DOHH2 (cell line): ENCODE measurements around the gene PXN.

Experiments used
- CTCF ChIP-seq: fragments of 200-600 bp; sonication (generic); IDR thresholded peaks from one replicate; pipeline ENCODE4 v1.5.1; 2014; ENCODE audit warnings: antibody characterized with exemption, mild to moderate bottlenecking, low read depth, low read length; ENCODE audit not compliant: poor library complexity, severe bottlenecking
- EZH2phosphoT487 ChIP-seq: fragments of 200-600 bp; sonication (generic); IDR thresholded peaks from 2 replicates; pipeline ENCODE4 v1.6.1; 2017; ENCODE audit warnings: borderline replicate concordance, mild to moderate bottlenecking, antibody characterized with exemption, low read length, moderate library complexity, mixed read lengths

- TF ChIP-seq CTCF (no peak), EZH2phosphoT487 (no peak)
Observed at GRCh38 chr12:120164293-120164692, 101.2 kb downstream of the PXN start.
